ENCODE measurements around the gene NFS1. TPM values are rescaled to one million over a fixed set of nuclear protein-coding genes. Genes with fewer than 3 reads are reported as not detected.
"Not testable (repeated sequence)": the region's sequence is repeated elsewhere in the genome, so short reads cannot be mapped to it uniquely, and the experiment has no call there.

The NFS1 gene
- total RNA-seq, 4 donors from 2014 or later, result 39.7 to 73.2 (median 47.3) TPM

DNA sequence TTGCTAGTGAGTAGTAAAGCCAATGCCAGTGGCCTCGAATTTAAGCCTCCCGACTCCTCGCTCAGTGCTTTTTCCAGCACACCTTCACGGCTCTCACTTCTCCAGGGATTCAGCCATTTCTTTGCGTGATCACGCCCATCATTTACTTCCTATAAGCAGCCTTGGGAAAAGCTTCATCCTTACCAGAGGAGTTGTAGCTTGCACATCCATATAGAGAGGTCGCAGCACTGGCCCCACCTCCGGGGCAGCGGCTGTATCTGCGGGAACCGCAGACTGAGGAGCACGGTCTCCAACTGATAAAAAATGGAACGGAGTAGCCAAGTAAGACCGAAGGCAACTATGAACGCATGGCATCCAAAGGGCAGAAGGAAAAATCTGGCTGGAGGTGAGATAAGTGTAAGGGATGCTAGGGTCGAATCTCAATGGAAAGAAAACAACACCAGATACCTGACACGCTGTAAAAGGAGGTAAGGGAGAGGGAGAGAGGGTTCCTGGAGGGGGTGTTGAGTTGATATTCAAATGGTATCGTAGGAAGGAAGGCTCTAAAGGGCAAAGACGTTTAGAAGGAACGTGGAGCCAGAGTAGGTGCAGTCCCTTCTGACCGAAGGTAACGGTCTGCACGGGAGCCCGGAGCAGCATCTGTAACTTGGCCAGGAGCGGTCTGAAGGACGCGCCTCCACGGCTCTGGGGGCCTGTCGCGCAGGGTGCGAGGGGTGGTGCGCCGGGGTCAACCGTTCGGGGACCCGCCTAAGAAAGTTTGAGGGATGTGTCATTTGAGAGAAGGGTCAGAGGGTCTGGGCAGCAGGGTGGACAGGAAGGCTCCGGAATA lies 640 bp downstream of the NFS1 start:
- DNase-seq (ENCODE audit: low spot score in 2 of 2), result peak in 1 of 2 donors; percentile 73
- Histone ChIP-seq H3K27me3 (no peaks in the 10 kb centered on the region), H3K9me3 (no peaks in the 10 kb centered on the region), H3K4me1 (peaks cover 29% of the 10 kb centered on the region), H3K27ac (peak overlapping the region; percentile 89), H3K4me3 (peak overlapping the region; percentile 81), H3K36me3 (peaks cover 41% of the 10 kb centered on the region)
- 7% methylated on average over 36 of the region's 37 CpGs for WGBS
- TF ChIP-seq POLR2AphosphoS5 (IDR thresholded peaks at IDR 0.05), result no peak

- DNase-seq (ENCODE audit: low spot score in 2 of 2), result no peak
- Histone ChIP-seq H3K36me3 (peaks cover 41% of the 10 kb centered on the region), H3K9me3 (no peaks in the 10 kb centered on the region), H3K27ac (no peak overlapping the region), H3K4me3 (peak overlapping the region; percentile 81), H3K4me1 (peaks cover 29% of the 10 kb centered on the region), H3K27me3 (no peaks in the 10 kb centered on the region)
- TF ChIP-seq POLR2AphosphoS5 (IDR thresholded peaks at IDR 0.05) (no peak), EP300 (IDR thresholded peaks at IDR 0.05) (no peak), POLR2A (IDR thresholded peaks at IDR 0.05) (no peak)
- TF ChIP-seq, protein P1, sequence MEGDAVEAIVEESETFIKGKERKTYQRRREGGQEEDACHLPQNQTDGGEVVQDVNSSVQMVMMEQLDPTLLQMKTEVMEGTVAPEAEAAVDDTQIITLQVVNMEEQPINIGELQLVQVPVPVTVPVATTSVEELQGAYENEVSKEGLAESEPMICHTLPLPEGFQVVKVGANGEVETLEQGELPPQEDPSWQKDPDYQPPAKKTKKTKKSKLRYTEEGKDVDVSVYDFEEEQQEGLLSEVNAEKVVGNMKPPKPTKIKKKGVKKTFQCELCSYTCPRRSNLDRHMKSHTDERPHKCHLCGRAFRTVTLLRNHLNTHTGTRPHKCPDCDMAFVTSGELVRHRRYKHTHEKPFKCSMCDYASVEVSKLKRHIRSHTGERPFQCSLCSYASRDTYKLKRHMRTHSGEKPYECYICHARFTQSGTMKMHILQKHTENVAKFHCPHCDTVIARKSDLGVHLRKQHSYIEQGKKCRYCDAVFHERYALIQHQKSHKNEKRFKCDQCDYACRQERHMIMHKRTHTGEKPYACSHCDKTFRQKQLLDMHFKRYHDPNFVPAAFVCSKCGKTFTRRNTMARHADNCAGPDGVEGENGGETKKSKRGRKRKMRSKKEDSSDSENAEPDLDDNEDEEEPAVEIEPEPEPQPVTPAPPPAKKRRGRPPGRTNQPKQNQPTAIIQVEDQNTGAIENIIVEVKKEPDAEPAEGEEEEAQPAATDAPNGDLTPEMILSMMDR (IDR thresholded peaks at IDR 0.05), result no peak
- WGBS, result 73% methylated on average over 9 of the region's 9 CpGs
Observed at GRCh38 chr20:35697696-35698297, 1.4 kb downstream of the NFS1 start.

DNA sequence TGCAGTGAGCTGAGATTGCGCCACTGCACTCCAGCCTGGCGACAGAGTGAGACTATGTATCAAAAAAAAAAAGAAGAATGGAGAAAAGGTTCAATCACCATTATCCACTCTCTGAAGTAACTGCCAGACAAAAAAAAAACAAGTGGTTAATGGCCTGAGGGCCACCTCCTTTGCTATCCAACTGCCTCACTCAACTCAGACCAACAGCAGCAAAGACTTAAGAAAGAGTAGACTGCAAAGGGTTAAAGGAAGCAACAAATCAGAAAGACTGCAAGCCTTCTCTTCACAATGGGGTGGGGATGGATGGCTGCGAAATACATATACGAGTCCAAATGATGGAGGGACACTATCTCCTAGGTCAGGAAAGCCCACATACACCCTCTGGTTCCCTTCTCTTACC lies 3.2 kb downstream of the NFS1 start:
- Histone ChIP-seq H3K4me3 (no peak overlapping the region), H3K36me3 (peaks cover 50% of the 10 kb centered on the region), H3K27me3 (no peaks in the 10 kb centered on the region), H3K4me1 (peaks cover 29% of the 10 kb centered on the region), H3K9me3 (no peaks in the 10 kb centered on the region), H3K27ac (no peak overlapping the region)
- TF ChIP-seq EP300 (IDR thresholded peaks at IDR 0.05) (no peak), POLR2AphosphoS5 (IDR thresholded peaks at IDR 0.05) (no peak), POLR2A (IDR thresholded peaks at IDR 0.05) (no peak)
- TF ChIP-seq, protein P1 (IDR thresholded peaks at IDR 0.05), result no peak
- WGBS, result 92% methylated on average over 4 of the region's 4 CpGs
- DNase-seq (ENCODE audit: low spot score in 2 of 2), result no peak

DNA sequence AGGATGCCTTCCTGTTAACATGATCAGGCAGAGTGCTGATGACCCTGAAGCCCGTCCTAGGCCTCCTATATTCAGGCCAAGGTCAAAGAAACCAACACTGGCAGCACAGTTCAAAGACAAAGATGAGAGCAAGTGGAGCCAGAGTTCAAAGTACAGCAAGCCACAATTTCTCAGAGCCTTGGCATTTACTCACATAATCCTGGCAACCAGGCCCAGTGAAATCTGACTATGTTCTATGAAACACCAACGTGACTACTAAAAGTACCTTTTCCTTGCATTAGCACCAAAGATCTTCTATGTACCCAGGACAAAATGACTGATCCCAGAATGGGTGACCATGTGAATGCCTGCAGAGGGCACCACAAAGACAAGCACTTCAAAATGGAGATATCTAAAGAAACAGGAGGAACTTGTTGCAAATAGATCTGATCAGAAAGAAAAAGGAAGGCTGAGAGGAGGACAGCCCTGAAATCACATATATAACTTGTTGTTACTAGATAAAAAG lies 3.9 kb downstream of the NFS1 start:
- Histone ChIP-seq H3K4me1 (peaks cover 23% of the 10 kb centered on the region), H3K4me3 (no peak overlapping the region), H3K27me3 (no peaks in the 10 kb centered on the region), H3K9me3 (no peaks in the 10 kb centered on the region), H3K36me3 (peaks cover 55% of the 10 kb centered on the region), H3K27ac (no peak overlapping the region)
- no peak for DNase-seq (ENCODE audit: low spot score in 2 of 2)
- 92% methylated on average over 2 of the region's 2 CpGs for WGBS
- no peak for TF ChIP-seq POLR2AphosphoS5 (IDR thresholded peaks at IDR 0.05)
- TF ChIP-seq, protein P1 (IDR thresholded peaks at IDR 0.05), result no peak
- no peak for TF ChIP-seq EP300 (IDR thresholded peaks at IDR 0.05)
- no peak for TF ChIP-seq POLR2A (IDR thresholded peaks at IDR 0.05)

GRCh38 chr20:35690265-35690664 lies 8.9 kb downstream of the NFS1 start:
- TF ChIP-seq POLR2AphosphoS5 (IDR thresholded peaks at IDR 0.05) (no peak), POLR2A (IDR thresholded peaks at IDR 0.05) (no peak), EP300 (IDR thresholded peaks at IDR 0.05) (no peak)
- TF ChIP-seq, protein P1 (IDR thresholded peaks at IDR 0.05), result no peak
- DNase-seq (ENCODE audit: low spot score in 2 of 2), result peak in 1 of 2 donors; percentile 15
- Histone ChIP-seq H3K4me3 (no peak overlapping the region), H3K4me1 (no peaks in the 10 kb centered on the region), H3K27me3 (no peaks in the 10 kb centered on the region), H3K9me3 (no peaks in the 10 kb centered on the region), H3K36me3 (peaks cover 81% of the 10 kb centered on the region), H3K27ac (no peak overlapping the region)
- 96% methylated on average over 4 of the region's 4 CpGs for WGBS

DNA sequence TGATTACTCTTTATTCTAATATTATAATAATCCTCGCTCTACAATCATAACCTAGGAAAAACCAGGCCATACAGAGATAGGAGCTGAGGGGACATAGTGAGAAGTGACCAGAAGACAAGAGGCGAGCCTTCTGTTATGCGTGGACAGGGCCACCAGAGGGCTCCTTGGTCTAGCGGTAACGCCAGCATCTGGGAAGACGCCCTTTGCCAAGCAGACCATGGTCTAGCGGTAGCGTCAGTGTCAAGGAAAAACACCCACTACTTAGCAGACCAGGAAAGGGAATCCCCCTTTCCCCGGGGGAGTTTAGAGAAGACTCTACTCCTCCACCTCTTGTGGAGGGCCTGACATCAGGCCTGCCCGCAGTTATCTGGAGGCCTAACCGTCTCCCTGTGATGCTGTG lies 12.3 kb downstream of the NFS1 start:
- not testable (repeated sequence) for H3K9me3 ChIP-seq; H3K27ac ChIP-seq; H3K4me3 ChIP-seq; H3K27me3 ChIP-seq; H3K4me1 ChIP-seq; DNase-seq (ENCODE audit: low spot score in 2 of 2)
- peaks cover 71% of the 10 kb centered on the region for H3K36me3 ChIP-seq
- 89% methylated on average over 11 of the region's 11 CpGs for WGBS

DNA sequence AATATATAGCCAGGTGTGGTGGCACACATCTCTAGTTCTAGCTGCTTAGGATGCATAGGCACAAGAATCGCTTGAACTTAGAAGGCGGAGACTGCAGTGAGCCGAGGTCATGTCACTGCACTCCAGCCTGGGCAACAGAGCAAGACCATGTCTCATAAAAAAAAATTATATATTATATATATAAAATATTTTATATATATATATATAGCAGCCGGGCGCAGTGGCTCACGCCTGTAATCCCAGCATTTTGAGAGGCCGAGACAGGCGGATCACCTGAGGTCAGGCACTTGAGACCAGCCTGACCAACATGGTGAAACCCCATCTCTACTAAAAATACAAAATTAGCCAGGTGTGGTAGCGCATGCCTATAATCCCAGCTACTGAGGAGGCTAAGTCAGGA lies 13.8 kb downstream of the NFS1 start:
- H3K36me3 ChIP-seq, result peaks cover 73% of the 10 kb centered on the region
- not testable (repeated sequence) for H3K27ac ChIP-seq

More for the DNA sequence above, 13.8 kb downstream of the NFS1 start:
- not testable (repeated sequence) for H3K4me3 ChIP-seq; DNase-seq (ENCODE audit: low spot score in 2 of 2); H3K9me3 ChIP-seq; H3K27me3 ChIP-seq; H3K4me1 ChIP-seq
- WGBS, result 96% methylated on average over 9 of the region's 9 CpGs
